Neural progenitor cell (in vitro differentiated cells): ENCODE data around the gene MAP3K1.

Source experiments
- CTCF ChIP-seq: fragments of 200-600 bp; sonication (generic); IDR thresholded peaks from 2 replicates; pipeline ENCODE4 v1.5.1; 2017; ENCODE audit warnings: antibody characterized with exemption, mild to moderate bottlenecking
- EZH2 ChIP-seq: fragments of 200-600 bp; sonication (generic); IDR thresholded peaks from 2 replicates; pipeline ENCODE4 v1.6.1; 2017; ENCODE audit warnings: antibody characterized with exemption, mild to moderate bottlenecking, moderate library complexity
- EZH2phosphoT487 ChIP-seq: fragments of 200-600 bp; sonication (generic); IDR thresholded peaks from 2 replicates; pipeline ENCODE4 v1.6.1; 2017; ENCODE audit warnings: antibody characterized with exemption

GRCh38 chr5:56815658-56816545, 553 bp downstream of the MAP3K1 start:
- TF ChIP-seq CTCF (no peak), EZH2 (no peak), EZH2phosphoT487 (no peak)
